NCI-H526 (cell line): ENCODE measurements around the gene PRKCH.
A peak's percentile ranks its signal among the peaks of the same experiment; 100 is the strongest.

Experiments
- DNase-seq, 2 experiments: peaks; one replicate each; lab custom pipeline; 2025; lab: John Stamatoyannopoulos, UW

Gene PRKCH

GRCh38 chr14:61569308-61569707 is 247.9 kb downstream of the PRKCH start:
- no peak for DNase-seq

GRCh38 chr14:61569812-61570548 is 248.6 kb downstream of the PRKCH start:
- no peak for DNase-seq

- no peak for DNase-seq
These were observed 249.3 kb downstream of the PRKCH start for GRCh38 chr14:61570549-61571290.

- no peak for DNase-seq
These were observed 250.5 kb downstream of the PRKCH start for GRCh38 chr14:61571917-61572316.

- DNase-seq, result no peak
These were observed 251.9 kb downstream of the PRKCH start for GRCh38 chr14:61573321-61573720.

GRCh38 chr14:61573748-61574513 is 252.6 kb downstream of the PRKCH start:
- DNase-seq, result no peak

GRCh38 chr14:61574514-61574807 is 253.1 kb downstream of the PRKCH start:
- DNase-seq, result no peak

GRCh38 chr14:61575126-61575525 is 253.7 kb downstream of the PRKCH start:
- no peak for DNase-seq

- DNase-seq, result no peak
These were observed 254.3 kb downstream of the PRKCH start for GRCh38 chr14:61575551-61576150.

GRCh38 chr14:61577506-61577931 is 256.1 kb downstream of the PRKCH start:
- DNase-seq, result no peak

GRCh38 chr14:61578745-61579144 is 257.4 kb downstream of the PRKCH start:
- DNase-seq, result no peak

GRCh38 chr14:61581340-61581739 is 260.0 kb downstream of the PRKCH start:
- no peak for DNase-seq

GRCh38 chr14:61581955-61582615 is 260.7 kb downstream of the PRKCH start:
- DNase-seq, result no peak

GRCh38 chr14:61582815-61583214 is 261.4 kb downstream of the PRKCH start:
- no peak for DNase-seq

GRCh38 chr14:61584331-61584741 is 263.0 kb downstream of the PRKCH start:
- no peak for DNase-seq

GRCh38 chr14:61585598-61586543 is 264.5 kb downstream of the PRKCH start:
- DNase-seq, result no peak

GRCh38 chr14:61586544-61587055 is 265.2 kb downstream of the PRKCH start:
- DNase-seq, result no peak

GRCh38 chr14:61587081-61587713 is 265.8 kb downstream of the PRKCH start:
- DNase-seq, result no peak

GRCh38 chr14:61588419-61588901 is 267.1 kb downstream of the PRKCH start:
- peak; percentile 13 to 29 for DNase-seq
